Activated T-helper 1 cell treated with Interleukin-2 at 50 U/mL for 16 hours (primary cell): ENCODE results near the gene DEDD2.

Experiments
- DNase-seq: peaks from one replicate; pipeline ENCODE4 v3.0.0-alpha.2; 2020; ENCODE audit warnings: low read depth

Gene DEDD2

GRCh38 chr19:42170715-42171114 is 46.8 kb downstream of the DEDD2 start:
- no peak for DNase-seq

- DNase-seq = no peak
These were observed 47.7 kb downstream of the DEDD2 start for GRCh38 chr19:42169486-42170413.

- no peak for DNase-seq
These were observed 49.3 kb downstream of the DEDD2 start for GRCh38 chr19:42168206-42168605.

GRCh38 chr19:42166316-42166715 is 51.2 kb downstream of the DEDD2 start:
- no peak for DNase-seq

- no peak for DNase-seq
These were observed 52.3 kb downstream of the DEDD2 start for GRCh38 chr19:42165146-42165545.

- DNase-seq = no peak
These were observed 55.7 kb downstream of the DEDD2 start for GRCh38 chr19:42161616-42162263.

GRCh38 chr19:42159942-42160341 is 57.5 kb downstream of the DEDD2 start:
- no peak for DNase-seq

GRCh38 chr19:42158926-42159325 is 58.6 kb downstream of the DEDD2 start:
- no peak for DNase-seq

- DNase-seq = no peak
These were observed 60.9 kb downstream of the DEDD2 start for GRCh38 chr19:42156571-42156970.

- no peak for DNase-seq
These were observed 61.7 kb downstream of the DEDD2 start for GRCh38 chr19:42155796-42156195.

- no peak for DNase-seq
These were observed 62.8 kb downstream of the DEDD2 start for GRCh38 chr19:42154471-42155323.

GRCh38 chr19:42153672-42154433 is 63.6 kb downstream of the DEDD2 start:
- DNase-seq = no peak

GRCh38 chr19:42152910-42153671 is 64.4 kb downstream of the DEDD2 start:
- no peak for DNase-seq

- DNase-seq = no peak
These were observed 65.4 kb downstream of the DEDD2 start for GRCh38 chr19:42151782-42152684.

GRCh38 chr19:42150911-42151361 is 66.5 kb downstream of the DEDD2 start:
- no peak for DNase-seq

GRCh38 chr19:42150364-42150763 is 67.1 kb downstream of the DEDD2 start:
- DNase-seq = no peak

GRCh38 chr19:42149447-42150202 is 67.9 kb downstream of the DEDD2 start:
- DNase-seq = no peak
